Measurements from ENCODE around the gene PXMP4. TPM values are rescaled to one million over a fixed set of nuclear protein-coding genes. Genes with fewer than 3 reads are reported as not detected.

PXMP4 gene
- total RNA-seq, 4 donors from 2014 or later: 4.4 to 8.9 (median 6.8) TPM

GRCh38 chr20:33694639-33695012 lies 25.5 kb downstream of the PXMP4 start:
- no peak for ATAC-seq
- no peak overlapping the region for H3K4me3 ChIP-seq
- no peaks in the 10 kb centered on the region for H3K27me3 ChIP-seq
- H3K9me3 ChIP-seq: no peaks in the 10 kb centered on the region
- WGBS, 2 donors (ENCODE audit: low coverage in 1 of 2): 24 to 72% methylated on average over 2 of the region's 6 CpGs
- H3K36me3 ChIP-seq: no peaks in the 10 kb centered on the region
- H3K27ac ChIP-seq: peak overlapping the region in 2 of 4 donors; percentile 29 to 60
- peaks cover 0 to 33% (median 0%) of the 10 kb centered on the region in 3 donors for H3K4me1 ChIP-seq
- TF ChIP-seq POLR2AphosphoS5 (IDR thresholded peaks at IDR 0.05): no peak
- TF ChIP-seq EP300 (IDR thresholded peaks at IDR 0.05): no peak
- TF ChIP-seq, protein P1, sequence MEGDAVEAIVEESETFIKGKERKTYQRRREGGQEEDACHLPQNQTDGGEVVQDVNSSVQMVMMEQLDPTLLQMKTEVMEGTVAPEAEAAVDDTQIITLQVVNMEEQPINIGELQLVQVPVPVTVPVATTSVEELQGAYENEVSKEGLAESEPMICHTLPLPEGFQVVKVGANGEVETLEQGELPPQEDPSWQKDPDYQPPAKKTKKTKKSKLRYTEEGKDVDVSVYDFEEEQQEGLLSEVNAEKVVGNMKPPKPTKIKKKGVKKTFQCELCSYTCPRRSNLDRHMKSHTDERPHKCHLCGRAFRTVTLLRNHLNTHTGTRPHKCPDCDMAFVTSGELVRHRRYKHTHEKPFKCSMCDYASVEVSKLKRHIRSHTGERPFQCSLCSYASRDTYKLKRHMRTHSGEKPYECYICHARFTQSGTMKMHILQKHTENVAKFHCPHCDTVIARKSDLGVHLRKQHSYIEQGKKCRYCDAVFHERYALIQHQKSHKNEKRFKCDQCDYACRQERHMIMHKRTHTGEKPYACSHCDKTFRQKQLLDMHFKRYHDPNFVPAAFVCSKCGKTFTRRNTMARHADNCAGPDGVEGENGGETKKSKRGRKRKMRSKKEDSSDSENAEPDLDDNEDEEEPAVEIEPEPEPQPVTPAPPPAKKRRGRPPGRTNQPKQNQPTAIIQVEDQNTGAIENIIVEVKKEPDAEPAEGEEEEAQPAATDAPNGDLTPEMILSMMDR (IDR thresholded peaks at IDR 0.05): no peak
- no peak for TF ChIP-seq POLR2A (IDR thresholded peaks at IDR 0.05)

- Histone ChIP-seq H3K4me1 (peaks cover 0 to 33% (median 0%) of the 10 kb centered on the region in 3 donors), H3K9me3 (no peaks in the 10 kb centered on the region), H3K27ac (peak overlapping the region in 3 of 4 donors; percentile 20 to 60 (median 29)), H3K36me3 (no peaks in the 10 kb centered on the region), H3K4me3 (no peak overlapping the region), H3K27me3 (no peaks in the 10 kb centered on the region)
- WGBS, 2 donors (ENCODE audit: low coverage in 1 of 2): 47 to 74% methylated on average over 4 to 8 of the region's 17 CpGs
- TF ChIP-seq POLR2AphosphoS5 (IDR thresholded peaks at IDR 0.05) (peak; percentile 9), POLR2A (IDR thresholded peaks at IDR 0.05) (no peak), EP300 (IDR thresholded peaks at IDR 0.05) (no peak)
- TF ChIP-seq, protein P1 (IDR thresholded peaks at IDR 0.05): no peak
- peak; percentile 83 for ATAC-seq
Observed at GRCh38 chr20:33693741-33694638, 26.1 kb downstream of the PXMP4 start.

GRCh38 chr20:33693289-33693688 lies 26.8 kb downstream of the PXMP4 start:
- TF ChIP-seq POLR2AphosphoS5 (IDR thresholded peaks at IDR 0.05) (no peak), POLR2A (IDR thresholded peaks at IDR 0.05) (no peak), EP300 (IDR thresholded peaks at IDR 0.05) (no peak)
- TF ChIP-seq, protein P1 (IDR thresholded peaks at IDR 0.05): no peak
- no peaks in the 10 kb centered on the region for H3K9me3 ChIP-seq
- peak overlapping the region in 2 of 4 donors; percentile 29 to 60 for H3K27ac ChIP-seq
- H3K4me3 ChIP-seq: no peak overlapping the region
- no peaks in the 10 kb centered on the region for H3K27me3 ChIP-seq
- no peaks in the 10 kb centered on the region for H3K36me3 ChIP-seq
- H3K4me1 ChIP-seq: peaks cover 0 to 33% (median 0%) of the 10 kb centered on the region in 3 donors
- ATAC-seq: no peak
- WGBS, 2 donors (ENCODE audit: low coverage in 1 of 2): 85 to 90% methylated on average over 4 of the region's 5 CpGs

DNA sequence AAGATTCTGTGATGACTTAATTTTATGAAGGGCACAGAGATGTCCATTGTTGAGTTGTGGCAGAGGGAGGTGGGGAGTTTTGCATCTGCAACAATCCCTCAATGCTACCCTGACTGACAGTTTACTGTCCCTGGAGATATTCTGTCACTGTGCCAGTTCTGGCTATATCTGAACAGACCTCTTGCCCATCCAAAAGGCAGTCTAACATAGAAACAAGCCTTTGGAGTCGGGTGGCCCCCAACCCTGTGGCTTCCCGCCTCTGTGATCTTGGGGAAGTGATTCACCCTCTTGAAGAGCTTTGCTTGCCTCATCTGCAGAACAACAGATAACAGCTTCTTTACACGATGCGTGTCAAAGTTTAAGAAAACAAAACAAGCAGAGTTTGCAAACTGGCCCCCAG lies 30.1 kb downstream of the PXMP4 start:
- WGBS, 2 donors (ENCODE audit: low coverage in 1 of 2): 51 to 60% methylated on average over 2 of the region's 4 CpGs
- Histone ChIP-seq H3K36me3 (no peaks in the 10 kb centered on the region), H3K27ac (no peak overlapping the region), H3K9me3 (no peaks in the 10 kb centered on the region), H3K4me3 (no peak overlapping the region), H3K4me1 (peaks cover 0 to 30% (median 8%) of the 10 kb centered on the region in 3 donors), H3K27me3 (no peaks in the 10 kb centered on the region)
- TF ChIP-seq, protein P1 (IDR thresholded peaks at IDR 0.05): no peak
- TF ChIP-seq POLR2AphosphoS5 (IDR thresholded peaks at IDR 0.05): no peak
- no peak for TF ChIP-seq EP300 (IDR thresholded peaks at IDR 0.05)
- no peak for TF ChIP-seq POLR2A (IDR thresholded peaks at IDR 0.05)
- no peak for ATAC-seq

Measured in gastroesophageal sphincter (tissue), 4 donors.